Measurements from ENCODE around the gene SCART1. TPM values are rescaled to one million over a fixed set of nuclear protein-coding genes. Genes with fewer than 3 reads are reported as not detected.
"Not testable (repeated sequence)": the region's sequence is repeated elsewhere in the genome, so short reads cannot be mapped to it uniquely, and the experiment has no call there.

The SCART1 gene
- total RNA-seq, 2 donors from 2014 or later, result 3.3 to 3.9 TPM

DNA sequence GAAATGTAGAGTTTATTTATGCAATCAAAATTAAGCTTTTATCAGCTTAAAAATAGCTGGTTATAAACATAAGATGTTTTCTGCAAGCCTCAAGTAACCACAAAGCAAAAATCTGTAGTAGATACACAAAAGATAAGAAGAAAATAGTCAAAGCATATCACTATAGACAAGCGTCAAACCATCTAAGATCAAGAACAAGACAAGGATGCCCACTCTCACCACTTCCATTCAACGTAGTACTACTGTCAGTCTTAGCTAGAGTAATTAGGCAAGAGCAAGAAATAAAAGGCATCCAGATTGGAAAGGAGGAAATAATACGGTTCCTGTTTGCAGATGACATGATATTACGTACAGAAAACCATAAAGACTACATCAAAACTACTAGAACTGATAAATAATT is 56.0 kb downstream of the SCART1 start:
- Mint-ChIP-seq H3K9me3 (peaks cover 5 to 6% of the 10 kb centered on the region in 2 donors), H3K36me3 (ENCODE audit: insufficient read depth in 2 of 2) (peaks cover 2 to 9% of the 10 kb centered on the region in 2 donors), H3K4me3 (no peak overlapping the region), H3K4me1 (ENCODE audit: low read depth) (no peaks in the 10 kb centered on the region), H3K27ac (no peak overlapping the region), H3K27me3 (ENCODE audit: low read depth) (peaks cover 44% of the 10 kb centered on the region)
- ATAC-seq (replicated peaks in 1 of 2) (no peak), DNase-seq (no peak)

- ATAC-seq (replicated peaks in 1 of 2), result no peak
- peaks cover 5 to 6% of the 10 kb centered on the region in 2 donors for H3K9me3 Mint-ChIP-seq
Measured at GRCh38 chr10:133511408-133511807, 57.7 kb downstream of the SCART1 start.

GRCh38 chr10:133511907-133512528 is 58.3 kb downstream of the SCART1 start:
- H3K9me3 Mint-ChIP-seq, result peaks cover 5 to 6% of the 10 kb centered on the region in 2 donors
- DNase-seq, result no peak
- peaks cover 2 to 9% of the 10 kb centered on the region in 2 donors for H3K36me3 Mint-ChIP-seq (ENCODE audit: insufficient read depth in 2 of 2)
- H3K27ac Mint-ChIP-seq, result no peak overlapping the region
- H3K27me3 Mint-ChIP-seq (ENCODE audit: low read depth), result peaks cover 48% of the 10 kb centered on the region
- ATAC-seq (replicated peaks in 1 of 2), result no peak
- H3K4me1 Mint-ChIP-seq (ENCODE audit: low read depth), result no peaks in the 10 kb centered on the region
- H3K4me3 Mint-ChIP-seq, result no peak overlapping the region

More at GRCh38 chr10:133511408-133511807, 57.7 kb downstream of the SCART1 start:
- Mint-ChIP-seq H3K27me3 (ENCODE audit: low read depth) (peaks cover 44% of the 10 kb centered on the region), H3K4me3 (no peak overlapping the region), H3K4me1 (ENCODE audit: low read depth) (no peaks in the 10 kb centered on the region), H3K36me3 (ENCODE audit: insufficient read depth in 2 of 2) (peaks cover 2 to 9% of the 10 kb centered on the region in 2 donors), H3K27ac (no peak overlapping the region)
- DNase-seq, result no peak

DNA sequence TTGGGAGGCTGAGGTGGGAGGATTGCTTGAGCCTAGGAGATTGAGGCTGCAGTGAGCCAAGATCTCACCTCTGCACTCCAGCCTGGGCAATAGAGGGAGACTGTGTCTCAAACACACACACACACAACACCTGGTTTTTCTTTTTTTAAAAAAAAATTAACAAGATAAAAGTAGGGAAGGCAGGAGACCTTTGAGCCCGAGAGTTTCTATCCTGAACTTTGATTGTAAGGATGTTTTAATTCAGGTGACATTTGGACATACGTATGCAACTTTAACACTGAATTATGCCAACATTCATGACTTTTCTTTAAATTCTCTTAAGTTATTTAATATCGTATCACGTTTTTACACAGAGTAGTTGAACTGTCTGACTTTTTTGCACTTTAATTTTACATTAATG is 61.7 kb downstream of the SCART1 start:
- Mint-ChIP-seq H3K9me3 (no peaks in the 10 kb centered on the region), H3K36me3 (ENCODE audit: insufficient read depth in 2 of 2) (peaks cover 0 to 1% of the 10 kb centered on the region in 2 donors), H3K27ac (no peak overlapping the region), H3K4me1 (ENCODE audit: low read depth) (peaks cover 6% of the 10 kb centered on the region), H3K27me3 (ENCODE audit: low read depth) (peaks cover 44% of the 10 kb centered on the region), H3K4me3 (no peak overlapping the region)
- DNase-seq (no peak), ATAC-seq (replicated peaks in 1 of 2) (no peak)

GRCh38 chr10:133516057-133516456 is 62.3 kb downstream of the SCART1 start:
- Mint-ChIP-seq H3K36me3 (ENCODE audit: insufficient read depth in 2 of 2) (peaks cover 2 to 4% of the 10 kb centered on the region in 2 donors), H3K4me1 (ENCODE audit: low read depth) (peaks cover 10% of the 10 kb centered on the region), H3K27ac (no peak overlapping the region), H3K27me3 (ENCODE audit: low read depth) (peaks cover 50% of the 10 kb centered on the region), H3K4me3 (no peak overlapping the region), H3K9me3 (no peaks in the 10 kb centered on the region)
- ATAC-seq (replicated peaks in 1 of 2), result no peak
- no peak for DNase-seq

DNA sequence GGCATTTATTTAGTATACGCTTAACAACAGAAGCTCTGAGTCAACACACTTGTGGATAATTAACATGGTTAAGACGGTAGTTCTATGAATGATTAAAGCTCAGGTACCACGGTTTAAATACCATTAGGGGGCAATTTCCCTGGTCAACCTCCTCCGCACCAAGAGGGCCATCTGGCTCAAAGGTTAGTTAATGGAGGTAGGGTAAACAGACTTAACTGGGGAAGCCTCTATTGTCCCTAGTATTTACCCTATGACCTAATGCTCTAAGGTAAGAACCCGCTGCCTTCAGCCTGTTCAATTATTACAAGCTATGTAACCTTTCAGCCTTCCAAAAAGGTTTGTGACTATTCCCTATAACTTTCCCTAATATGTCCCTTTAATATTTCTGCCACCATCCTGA is 64.8 kb downstream of the SCART1 start:
- Mint-ChIP-seq H3K27me3 (ENCODE audit: low read depth) (peaks cover 48% of the 10 kb centered on the region), H3K4me1 (ENCODE audit: low read depth) (peaks cover 11% of the 10 kb centered on the region), H3K36me3 (ENCODE audit: insufficient read depth in 2 of 2) (peaks cover 9 to 15% of the 10 kb centered on the region in 2 donors)
- not testable (repeated sequence) for H3K27ac Mint-ChIP-seq; DNase-seq; H3K9me3 Mint-ChIP-seq; H3K4me3 Mint-ChIP-seq; ATAC-seq (replicated peaks in 1 of 2)

Other genes starting within 250 kb of the SCART1 start
- under 1 TPM in 1 of 2 donors, not detected in 1; 0.21 TPM for gene UTF1, start 223.7 kb upstream of the SCART1 start, total RNA-seq
- under 1 TPM in 1 of 2 donors, not detected in 1; 0.21 TPM for gene VENTX, start 216.1 kb upstream of the SCART1 start, total RNA-seq
- gene ADAM8, start 177.1 kb upstream of the SCART1 start, total RNA-seq, result 100 to 1,000 TPM; 156 to 218 TPM
- gene TUBGCP2, start 145.1 kb upstream of the SCART1 start, total RNA-seq, result 10 to 100 TPM; 50.9 to 51.2 TPM
- gene ZNF511, start 145.0 kb upstream of the SCART1 start, total RNA-seq, result 10 to 100 TPM; 46.1 to 49.8 TPM
- under 1 TPM in 1 of 2 donors, not detected in 1; 0.09 TPM for gene CALY, start 117.0 kb upstream of the SCART1 start, total RNA-seq
- gene PRAP1, start 106.6 kb upstream of the SCART1 start, total RNA-seq, result not detected
- gene FUOM, start 95.9 kb upstream of the SCART1 start, total RNA-seq, result 10 to 100 TPM; 14.9 to 17.1 TPM
- gene ECHS1, start 80.6 kb upstream of the SCART1 start, total RNA-seq, result 10 to 100 TPM; 47.2 to 53.1 TPM
- 10 to 100 TPM; 12.4 to 13.8 TPM for gene PAOX, start 74.7 kb upstream of the SCART1 start, total RNA-seq
- 10 to 100 TPM; 58.0 to 67.2 TPM for gene MTG1, start 59.8 kb upstream of the SCART1 start, total RNA-seq
- gene SPRN, start 29.3 kb upstream of the SCART1 start, total RNA-seq, result not detected
- gene CYP2E1, start 73.4 kb downstream of the SCART1 start, total RNA-seq, result 1 to 10 TPM in 1 of 2 donors, under 1 TPM in 1; 0.83 to 1.4 TPM
- gene SYCE1, start 111.6 kb downstream of the SCART1 start, total RNA-seq, result 1 to 10 TPM in 1 of 2 donors, under 1 TPM in 1; 0.37 to 3.2 TPM
- not detected for gene FRG2B, start 172.8 kb downstream of the SCART1 start, total RNA-seq

All from activated T-cell treated with anti-CD3 and anti-CD28 coated beads, Interleukin-2, amount 50 U/mL, for 72 hours (primary cell).